Muscle of leg (tissue), 11 donors: ENCODE measurements around the gene LPIN3. TPM values are rescaled to one million over a fixed set of nuclear protein-coding genes. Genes with fewer than 3 reads are reported as not detected.

Experiments
- DNase-seq: peaks from one replicate; pipeline ENCODE4 v3.0.0; 2013
- H3K27ac ChIP-seq: one replicate; pipeline ENCODE4 v1.5.1; 2013; ENCODE audit warnings: mild to moderate bottlenecking, low read length, control low read depth
- H3K27me3 ChIP-seq: one replicate; pipeline ENCODE4 v1.6.1; 2013; ENCODE audit warnings: low read length; ENCODE audit not compliant: control insufficient read depth, insufficient read depth
- H3K36me3 ChIP-seq: one replicate; pipeline ENCODE4 v1.6.1; 2013; ENCODE audit warnings: low read length; ENCODE audit not compliant: control insufficient read depth, insufficient read depth
- H3K4me1 ChIP-seq: one replicate; pipeline ENCODE4 v1.6.1; 2013; ENCODE audit warnings: low read length; ENCODE audit not compliant: control insufficient read depth, insufficient read depth
- H3K4me3 ChIP-seq: one replicate; pipeline ENCODE4 v1.5.1; 2013; ENCODE audit warnings: low read length, control low read depth
- H3K9me3 ChIP-seq: replicated peaks from 2 replicates; pipeline ENCODE4 v1.6.1; 2013; ENCODE audit warnings: low read depth, low read length; ENCODE audit not compliant: control insufficient read depth
- WGBS: methylation state at CpG from one replicate; pipeline ENCODE4 v1.1.5; 2013; ENCODE audit warnings: missing lambda C conversion rate; ENCODE audit not compliant: insufficient coverage; 5-methylcytosine and 5-hydroxymethylcytosine counted together
- polyA plus RNA-seq, 8 donors: library from polyadenylated mRNA; unstranded; fragments of 120-200 nt; gene quantifications; one replicate each; pipeline versions ENCODE4 v1.2.1 to v1.2.3, GENCODE V29; 2013; ENCODE audit warnings: inconsistent platforms in 1 of 8, low replicate concordance in 1 of 8; ENCODE audit not compliant: insufficient read length in 8 of 8, insufficient read depth in 1 of 8
- total RNA-seq: library from RNA; stranded (reverse); fragments of 120-200 nt; gene quantifications from one replicate; pipeline ENCODE4 v1.2.4, GENCODE V29; 2013

The LPIN3 gene
- total and polyA plus RNA-seq, 9 donors, result 2.0 to 7.2 (median 3.4) TPM

DNA sequence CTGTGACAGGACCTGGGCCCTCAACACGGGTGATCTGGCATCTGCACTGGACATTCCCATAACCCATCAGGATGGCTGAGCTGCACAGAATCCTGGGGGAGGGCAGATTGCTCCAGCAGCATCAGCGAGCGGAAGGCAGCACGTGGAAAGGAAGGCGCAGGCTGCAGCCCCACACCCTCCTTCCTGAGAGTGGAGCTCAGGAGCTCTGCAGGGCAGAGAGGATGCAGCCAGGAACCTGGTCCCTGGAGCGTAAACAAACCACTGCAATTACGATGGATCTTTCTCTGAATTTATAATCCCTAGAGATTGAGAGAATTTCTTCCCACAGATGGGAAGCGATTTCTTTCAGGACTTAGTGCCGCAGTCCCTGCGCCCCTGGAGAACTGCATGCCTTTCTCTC, 65.7 kb downstream of the LPIN3 start:
- H3K4me3 ChIP-seq, result no peak overlapping the region
- H3K4me1 ChIP-seq, result peaks cover 50% of the 10 kb centered on the region
- H3K9me3 ChIP-seq, result no peaks in the 10 kb centered on the region
- H3K27me3 ChIP-seq, result no peaks in the 10 kb centered on the region
- H3K27ac ChIP-seq, result no peak overlapping the region
- 38% methylated on average over 5 of the region's 10 CpGs for WGBS
- peaks cover 52% of the 10 kb centered on the region for H3K36me3 ChIP-seq
- DNase-seq, result no peak

- no peak overlapping the region for H3K4me3 ChIP-seq
- H3K36me3 ChIP-seq, result peaks cover 57% of the 10 kb centered on the region
- H3K27me3 ChIP-seq, result no peaks in the 10 kb centered on the region
- no peaks in the 10 kb centered on the region for H3K9me3 ChIP-seq
- H3K27ac ChIP-seq, result no peak overlapping the region
- 93% methylated on average over 5 of the region's 7 CpGs for WGBS
- no peak for DNase-seq
- peaks cover 53% of the 10 kb centered on the region for H3K4me1 ChIP-seq
Measured at GRCh38 chr20:41406896-41407444, 66.3 kb downstream of the LPIN3 start.

GRCh38 chr20:41407607-41408006, 67.0 kb downstream of the LPIN3 start:
- H3K27me3 ChIP-seq, result no peaks in the 10 kb centered on the region
- no peak overlapping the region for H3K27ac ChIP-seq
- no peak overlapping the region for H3K4me3 ChIP-seq
- WGBS, result 67% methylated on average over 9 of the region's 10 CpGs
- peaks cover 56% of the 10 kb centered on the region for H3K4me1 ChIP-seq
- no peaks in the 10 kb centered on the region for H3K9me3 ChIP-seq
- peaks cover 64% of the 10 kb centered on the region for H3K36me3 ChIP-seq
- no peak for DNase-seq

DNA sequence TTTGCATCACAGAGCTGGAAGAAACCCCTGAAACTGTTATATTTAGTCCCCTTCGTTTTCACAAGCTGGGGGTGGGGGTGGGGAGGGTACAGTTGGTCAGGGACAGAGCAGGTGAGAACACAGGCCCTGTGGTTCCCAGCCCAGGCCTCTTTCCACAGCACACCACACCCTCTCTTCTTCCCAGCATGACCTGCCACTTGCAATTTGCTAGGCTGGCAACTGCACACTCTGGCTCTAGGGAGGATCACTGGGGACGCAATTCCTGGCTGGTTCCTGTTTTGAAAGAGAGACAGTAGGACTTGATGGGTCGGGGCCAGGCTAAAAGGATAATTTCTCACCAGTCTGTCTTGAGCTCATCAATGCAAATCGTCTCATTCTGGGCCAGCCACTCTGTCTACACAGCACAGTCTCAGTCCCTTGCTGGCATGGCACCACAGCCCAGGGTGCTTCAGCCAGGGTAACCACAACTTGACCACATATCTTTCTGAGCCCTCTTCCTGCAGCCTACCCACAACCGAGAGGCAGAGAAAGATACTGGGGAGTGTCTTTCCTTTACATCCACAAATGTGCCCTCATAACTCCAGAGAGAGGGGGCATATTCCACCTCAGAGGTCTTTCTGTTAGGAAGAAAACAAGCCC, 67.7 kb downstream of the LPIN3 start:
- Histone ChIP-seq H3K4me1 (peaks cover 56% of the 10 kb centered on the region), H3K27ac (peak overlapping the region; percentile 62), H3K4me3 (no peak overlapping the region), H3K9me3 (no peaks in the 10 kb centered on the region), H3K36me3 (peaks cover 71% of the 10 kb centered on the region), H3K27me3 (no peaks in the 10 kb centered on the region)
- no peak for DNase-seq
- whole genome bisulfite sequencing, result 72% methylated on average over 3 of the region's 5 CpGs

GRCh38 chr20:41408986-41409385, 68.4 kb downstream of the LPIN3 start:
- H3K9me3 ChIP-seq, result no peaks in the 10 kb centered on the region
- H3K27ac ChIP-seq, result peak overlapping the region; percentile 62
- H3K27me3 ChIP-seq, result no peaks in the 10 kb centered on the region
- H3K36me3 ChIP-seq, result peaks cover 74% of the 10 kb centered on the region
- DNase-seq, result peak; percentile 70
- H3K4me3 ChIP-seq, result no peak overlapping the region
- 58% methylated on average over 2 of the region's 9 CpGs for WGBS
- H3K4me1 ChIP-seq, result peaks cover 56% of the 10 kb centered on the region

Other genes starting within 250 kb of the LPIN3 start
- gene PLCG1, start 203.3 kb upstream of the LPIN3 start, total RNA-seq, result 69.4 TPM
- gene PLCG1, start 203.3 kb upstream of the LPIN3 start, polyA plus RNA-seq, result 100 to 1,000 TPM in 3 of 8 donors, 10 to 100 TPM in 5; 74.8 to 118 (median 95.5) TPM
- 8.8 TPM for gene ZHX3, start 23.1 kb upstream of the LPIN3 start, total RNA-seq
- 10 to 100 TPM in 2 of 8 donors, 1 to 10 TPM in 6; 5.7 to 11.4 (median 7.7) TPM for gene ZHX3, start 23.1 kb upstream of the LPIN3 start, polyA plus RNA-seq
- 46.1 TPM for gene EMILIN3, start 26.0 kb downstream of the LPIN3 start, total RNA-seq
- gene EMILIN3, start 26.0 kb downstream of the LPIN3 start, polyA plus RNA-seq, result 10 to 100 TPM; 24.8 to 72.4 (median 48.4) TPM